Naive thymus-derived CD4-positive, alpha-beta T cell (primary cell): ENCODE results near the gene NPAS3. TPM values are rescaled to one million over a fixed set of nuclear protein-coding genes. Genes with fewer than 3 reads are reported as not detected.

Experiments used
- ATAC-seq: fragments of 150-1000 bp; cut with Tn5 transposase; 2 replicates; pipeline ENCODE4 v1.10.0; 2021; ENCODE audit warnings: mild to moderate bottlenecking, moderate library complexity
- CTCF ChIA-PET: fragments of 350-600 bp; sonication (Branson Sonifier 250); formaldehyde crosslinking; loops from one replicate; lab custom pipeline; 2021; ENCODE audit warnings: antibody characterized with exemption; lab: Charles Lee
- POLR2A ChIA-PET: fragments of 350-600 bp; sonication (Branson Sonifier 250); formaldehyde crosslinking; loops from one replicate; lab custom pipeline; 2021; ENCODE audit warnings: antibody characterized with exemption, inconsistent platforms; lab: Charles Lee
- DNase-seq, 9 donors: peaks; one replicate each; pipeline versions ENCODE4 v3.0.0 to v3.0.0-alpha.2; 2020 to 2022; ENCODE audit warnings: mixed read lengths in 1 of 9
- H3K27ac ChIP-seq: one replicate; pipeline ENCODE4 v1.7.0; 2013; ENCODE audit warnings: mild to moderate bottlenecking, low read depth, low read length, moderate library complexity
- H3K27me3 ChIP-seq, 2 donors: one replicate each; pipeline ENCODE4 v1.7.0; 2013; ENCODE audit warnings: low read length in 2 of 2, mild to moderate bottlenecking in 2 of 2, moderate library complexity in 2 of 2; ENCODE audit not compliant: control insufficient read depth in 2 of 2, insufficient read depth in 2 of 2
- H3K36me3 ChIP-seq, 3 experiments: 1 replicate in 2 of 3; 2 replicates in 1 of 3; pipeline ENCODE4 v1.7.0; 2013; ENCODE audit warnings: low read length in 3 of 3, mild to moderate bottlenecking in 3 of 3, moderate library complexity in 1 of 3; ENCODE audit not compliant: insufficient read depth in 3 of 3, control insufficient read depth in 2 of 3
- H3K4me1 ChIP-seq, 2 donors: one replicate each; pipeline ENCODE4 v1.7.0; 2013; ENCODE audit warnings: low read length in 2 of 2, mild to moderate bottlenecking in 2 of 2, moderate library complexity in 1 of 2; ENCODE audit not compliant: control insufficient read depth in 2 of 2, insufficient read depth in 2 of 2
- H3K4me3 ChIP-seq: 2 replicates; pipeline ENCODE4 v1.7.0; 2013; ENCODE audit warnings: mild to moderate bottlenecking, low read length
- H3K9me3 ChIP-seq, 3 experiments: 1 replicate in 2 of 3; 2 replicates in 1 of 3; pipeline ENCODE4 v1.7.0; 2013; ENCODE audit warnings: low read length in 3 of 3; ENCODE audit not compliant: control insufficient read depth in 2 of 3
- H3K27ac Mint-ChIP-seq, 9 donors: one replicate each; pipeline ENCODE4 v1.8.0; 2020 to 2022; ENCODE audit warnings: mixed read lengths in 9 of 9, mild to moderate bottlenecking in 8 of 9, moderate library complexity in 5 of 9, inconsistent platforms in 2 of 9
- H3K27me3 Mint-ChIP-seq, 5 donors: one replicate each; pipeline ENCODE4 v1.8.0; 2021 to 2022; ENCODE audit warnings: mixed read lengths in 5 of 5, mild to moderate bottlenecking in 1 of 5
- H3K36me3 Mint-ChIP-seq, 5 donors: one replicate each; pipeline ENCODE4 v1.8.0; 2020 to 2022; ENCODE audit warnings: mixed read lengths in 5 of 5, mild to moderate bottlenecking in 3 of 5, inconsistent platforms in 1 of 5
- H3K4me1 Mint-ChIP-seq, 7 donors: one replicate each; pipeline ENCODE4 v1.8.0; 2020 to 2022; ENCODE audit warnings: mixed read lengths in 7 of 7, mild to moderate bottlenecking in 3 of 7, inconsistent platforms in 1 of 7
- H3K4me3 Mint-ChIP-seq, 10 donors: one replicate each; pipeline ENCODE4 v1.8.0; 2020 to 2022; ENCODE audit warnings: mild to moderate bottlenecking in 10 of 10, mixed read lengths in 10 of 10, moderate library complexity in 6 of 10, inconsistent platforms in 2 of 10
- H3K9me3 Mint-ChIP-seq, 11 donors: one replicate each; pipeline ENCODE4 v1.8.0; 2020 to 2022; ENCODE audit warnings: mixed read lengths in 11 of 11, mild to moderate bottlenecking in 4 of 11, inconsistent platforms in 1 of 11, moderate library complexity in 1 of 11
- intact Hi-C, 2 donors: fragments of 100-400 bp; cut with micrococcal nuclease; formaldehyde crosslinking; loops; one replicate each; pipeline ENCODE4 v1.15.1; 2023
- polyA plus RNA-seq, 2 donors: library from polyadenylated mRNA; unstranded; fragments of 300-500 nt; fragmentation: Illumina TruSeq; gene quantifications; one replicate each; pipeline ENCODE4 v1.2.3, GENCODE V29; 2021
- total RNA-seq, 6 experiments: library from RNA in 5 of 6; stranded (reverse) in 5 of 6; gene quantifications; 1 replicate in 5 of 6; 2 replicates in 1 of 6; pipeline ENCODE4 v1.2.3 and lab custom pipeline; 2021 to 2026

The NPAS3 gene
- total and polyA plus RNA-seq, 7 experiments from 2014 or later = not detected

DNA sequence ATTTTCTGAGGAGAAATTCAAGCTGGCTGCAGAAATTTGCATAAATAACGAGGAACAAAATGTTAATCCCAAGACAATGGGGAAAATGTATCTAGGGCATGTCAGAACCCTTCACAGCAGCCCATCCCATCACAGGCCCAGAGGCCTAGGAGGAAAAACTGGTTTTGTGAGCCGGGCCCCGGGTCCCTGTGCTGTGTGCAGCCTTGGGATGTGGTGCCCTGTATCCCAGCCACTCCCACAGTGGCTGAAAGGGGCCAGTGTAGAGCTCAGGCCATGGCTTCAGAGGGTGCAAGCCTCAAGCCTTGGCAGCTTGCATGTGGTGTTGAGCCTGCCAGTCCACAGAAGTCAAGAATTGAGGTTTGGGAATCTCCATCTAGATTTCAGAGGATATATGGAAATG, 57.7 kb downstream of the NPAS3 start:
- POLR2A ChIA-PET = no interaction called here
- Histone ChIP-seq H3K4me3 (no peak overlapping the region), H3K4me1 (no peaks in the 10 kb centered on the region), H3K9me3 (no peaks in the 10 kb centered on the region), H3K27ac (no peak overlapping the region), H3K27me3 (no peaks in the 10 kb centered on the region), H3K36me3 (no peaks in the 10 kb centered on the region)
- Mint-ChIP-seq H3K36me3 (peaks cover 0 to 6% (median 0%) of the 10 kb centered on the region in 5 donors), H3K9me3 (peaks cover 6 to 27% (median 14%) of the 10 kb centered on the region in 11 donors), H3K27ac (no peak overlapping the region), H3K27me3 (peaks cover 0 to 7% (median 0%) of the 10 kb centered on the region in 5 donors), H3K4me1 (no peaks in the 10 kb centered on the region), H3K4me3 (no peak overlapping the region)
- intact Hi-C loops = no loop called here
- CTCF ChIA-PET = no interaction called here
- no peak for DNase-seq
- no peak for ATAC-seq

DNA sequence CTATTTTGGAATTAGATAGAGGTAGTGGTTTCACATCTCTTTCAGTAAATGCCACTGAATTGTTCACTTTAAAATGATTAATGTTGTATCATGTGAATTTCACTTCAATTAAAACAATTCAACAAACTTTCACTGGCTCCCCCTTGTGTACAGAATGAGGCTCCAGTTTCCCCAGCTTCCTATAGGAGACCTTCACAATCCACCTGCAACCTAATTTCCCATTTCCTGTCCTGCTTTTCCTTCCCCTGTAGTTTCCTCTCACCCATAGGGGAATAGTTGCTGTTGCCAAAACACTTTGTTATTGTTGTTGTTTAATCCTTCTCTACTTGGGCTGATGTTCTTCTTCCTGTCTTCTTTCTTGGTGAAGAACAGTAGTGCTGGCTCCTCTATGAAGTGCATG, 59.8 kb downstream of the NPAS3 start:
- no peak overlapping the region for H3K27ac ChIP-seq
- intact Hi-C loops = no loop called here

GRCh38 chr14:33009673-33010072, 71.0 kb downstream of the NPAS3 start:
- Histone ChIP-seq H3K36me3 (no peaks in the 10 kb centered on the region), H3K4me3 (no peak overlapping the region), H3K27ac (no peak overlapping the region), H3K27me3 (no peaks in the 10 kb centered on the region), H3K4me1 (no peaks in the 10 kb centered on the region), H3K9me3 (no peaks in the 10 kb centered on the region)
- no peaks in the 10 kb centered on the region for H3K4me1 Mint-ChIP-seq
- ATAC-seq (no peak), DNase-seq (no peak)
- no peaks in the 10 kb centered on the region for H3K36me3 Mint-ChIP-seq
- intact Hi-C loops = no loop called here
- H3K27ac Mint-ChIP-seq = no peak overlapping the region
- peaks cover 0 to 2% (median 0%) of the 10 kb centered on the region in 11 donors for H3K9me3 Mint-ChIP-seq
- H3K27me3 Mint-ChIP-seq = peaks cover 0 to 9% (median 3%) of the 10 kb centered on the region in 5 donors
- ChIA-PET CTCF (no interaction called here), POLR2A (no interaction called here)
- no peak overlapping the region for H3K4me3 Mint-ChIP-seq

More for the DNA sequence above, 59.8 kb downstream of the NPAS3 start:
- H3K4me3 ChIP-seq = no peak overlapping the region
- ChIA-PET POLR2A (no interaction called here), CTCF (no interaction called here)
- no peaks in the 10 kb centered on the region for H3K36me3 ChIP-seq
- Mint-ChIP-seq H3K36me3 (peaks cover 0 to 6% (median 0%) of the 10 kb centered on the region in 5 donors), H3K4me1 (no peaks in the 10 kb centered on the region), H3K27me3 (peaks cover 0 to 7% (median 0%) of the 10 kb centered on the region in 5 donors), H3K9me3 (peaks cover 1 to 21% (median 10%) of the 10 kb centered on the region in 11 donors), H3K27ac (no peak overlapping the region), H3K4me3 (no peak overlapping the region)
- no peaks in the 10 kb centered on the region for H3K9me3 ChIP-seq
- ATAC-seq (no peak), DNase-seq (no peak)
- no peaks in the 10 kb centered on the region for H3K4me1 ChIP-seq
- no peaks in the 10 kb centered on the region for H3K27me3 ChIP-seq

DNA sequence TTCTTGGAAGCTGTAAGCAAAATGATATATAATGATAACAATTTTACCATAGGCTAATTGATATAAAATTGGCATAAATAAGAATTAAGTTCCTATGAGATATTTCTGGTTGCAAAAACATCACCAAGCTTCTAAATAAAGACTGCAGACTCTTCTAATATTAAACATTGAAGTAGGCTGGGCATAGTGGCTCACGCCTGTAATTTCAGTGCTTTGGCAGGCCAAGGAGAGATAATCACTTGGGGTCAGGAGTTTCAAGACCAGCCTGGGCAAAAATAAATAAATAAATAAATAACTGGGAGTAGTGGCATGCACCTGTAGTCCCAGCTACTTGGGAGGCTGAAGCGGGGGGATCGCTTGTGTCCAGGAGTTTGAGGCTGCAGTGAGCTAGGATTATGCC, 71.8 kb downstream of the NPAS3 start:
- Histone ChIP-seq H3K4me3 (no peak overlapping the region), H3K4me1 (no peaks in the 10 kb centered on the region), H3K36me3 (no peaks in the 10 kb centered on the region), H3K27ac (no peak overlapping the region), H3K9me3 (no peaks in the 10 kb centered on the region), H3K27me3 (no peaks in the 10 kb centered on the region)
- H3K27me3 Mint-ChIP-seq = peaks cover 0 to 15% (median 3%) of the 10 kb centered on the region in 5 donors
- ChIA-PET CTCF (interaction anchor here (0.7 kb wide), 1 partner anchor 177 kb away, joined by 4 read pairs; no protein-coding TSS in a partner anchor), POLR2A (no interaction called here)
- H3K4me1 Mint-ChIP-seq = no peaks in the 10 kb centered on the region
- ATAC-seq = no peak
- peaks cover 0 to 2% (median 0%) of the 10 kb centered on the region in 11 donors for H3K9me3 Mint-ChIP-seq
- H3K4me3 Mint-ChIP-seq = no peak overlapping the region
- H3K36me3 Mint-ChIP-seq = no peaks in the 10 kb centered on the region
- DNase-seq = no peak
- no peak overlapping the region for H3K27ac Mint-ChIP-seq
- intact Hi-C loops = no loop called here

DNA sequence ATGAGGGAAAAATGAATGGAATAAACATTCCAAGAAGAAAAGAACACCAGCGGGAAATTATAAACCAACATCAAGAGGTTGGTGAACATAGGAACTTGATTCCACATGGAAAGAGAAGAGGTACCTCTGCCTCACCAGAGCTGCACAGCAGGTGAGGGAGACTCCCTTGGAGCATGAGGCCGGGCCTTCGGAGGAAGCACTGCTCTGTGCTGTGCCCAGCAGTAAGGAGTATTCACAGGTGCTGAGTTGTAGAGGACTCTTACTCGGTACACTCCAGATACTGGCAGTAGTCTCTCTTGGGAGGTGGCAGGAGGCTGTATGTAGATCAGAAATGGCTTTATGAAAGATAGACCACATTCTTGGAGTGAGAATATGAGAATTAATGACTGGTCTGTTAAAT, 76.0 kb downstream of the NPAS3 start:
- no peak for ATAC-seq

GRCh38 chr14:33016613-33017012, 77.9 kb downstream of the NPAS3 start:
- Mint-ChIP-seq H3K36me3 (no peaks in the 10 kb centered on the region), H3K27me3 (peaks cover 0 to 17% (median 0%) of the 10 kb centered on the region in 5 donors), H3K27ac (no peak overlapping the region), H3K4me1 (no peaks in the 10 kb centered on the region), H3K4me3 (no peak overlapping the region), H3K9me3 (peaks cover 0 to 9% (median 0%) of the 10 kb centered on the region in 11 donors)
- intact Hi-C loops = no loop called here
- Histone ChIP-seq H3K27ac (no peak overlapping the region), H3K36me3 (no peaks in the 10 kb centered on the region), H3K4me3 (no peak overlapping the region), H3K9me3 (no peaks in the 10 kb centered on the region), H3K27me3 (no peaks in the 10 kb centered on the region), H3K4me1 (no peaks in the 10 kb centered on the region)
- DNase-seq (no peak), ATAC-seq (no peak)
- ChIA-PET POLR2A (no interaction called here), CTCF (no interaction called here)

More for the DNA sequence above, 76.0 kb downstream of the NPAS3 start:
- intact Hi-C loops = no loop called here
- ChIA-PET CTCF (no interaction called here), POLR2A (no interaction called here)
- DNase-seq = no peak
- Mint-ChIP-seq H3K36me3 (no peaks in the 10 kb centered on the region), H3K27me3 (peaks cover 0 to 17% (median 0%) of the 10 kb centered on the region in 5 donors), H3K4me3 (no peak overlapping the region), H3K4me1 (no peaks in the 10 kb centered on the region), H3K9me3 (peaks cover 0 to 9% (median 0%) of the 10 kb centered on the region in 11 donors), H3K27ac (no peak overlapping the region)
- H3K27me3 ChIP-seq = no peaks in the 10 kb centered on the region
- H3K4me3 ChIP-seq = no peak overlapping the region
- no peaks in the 10 kb centered on the region for H3K36me3 ChIP-seq
- no peaks in the 10 kb centered on the region for H3K9me3 ChIP-seq
- H3K27ac ChIP-seq = no peak overlapping the region
- H3K4me1 ChIP-seq = no peaks in the 10 kb centered on the region

DNA sequence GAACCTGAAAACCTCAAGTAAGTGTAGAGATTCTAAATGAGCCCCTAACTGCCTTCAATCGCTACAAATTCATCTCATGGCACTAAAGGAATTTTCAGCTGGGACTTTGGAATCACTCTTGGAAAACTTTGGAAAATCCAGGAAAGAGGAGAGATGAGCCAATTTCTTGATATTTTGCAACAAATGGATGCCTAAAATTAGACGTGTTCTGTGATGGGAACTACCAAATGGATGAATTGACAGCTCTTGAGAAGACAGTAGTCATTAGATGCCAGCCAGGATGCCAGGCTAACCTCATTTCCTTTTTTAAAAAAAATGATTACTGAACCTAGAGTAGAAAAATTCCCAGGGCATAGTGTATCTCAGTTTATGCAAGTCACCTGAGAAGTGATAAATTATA, 78.3 kb downstream of the NPAS3 start:
- ChIA-PET POLR2A (no interaction called here), CTCF (no interaction called here)
- DNase-seq = no peak
- Mint-ChIP-seq H3K36me3 (no peaks in the 10 kb centered on the region), H3K9me3 (peaks cover 0 to 9% (median 0%) of the 10 kb centered on the region in 11 donors), H3K4me3 (no peak overlapping the region), H3K27ac (no peak overlapping the region), H3K4me1 (no peaks in the 10 kb centered on the region), H3K27me3 (peaks cover 0 to 17% (median 0%) of the 10 kb centered on the region in 5 donors)
- no peaks in the 10 kb centered on the region for H3K4me1 ChIP-seq
- ATAC-seq = no peak
- intact Hi-C loops = no loop called here
- no peak overlapping the region for H3K27ac ChIP-seq
- H3K4me3 ChIP-seq = no peak overlapping the region
- no peaks in the 10 kb centered on the region for H3K27me3 ChIP-seq
- no peaks in the 10 kb centered on the region for H3K9me3 ChIP-seq
- H3K36me3 ChIP-seq = no peaks in the 10 kb centered on the region
